Measurements from ENCODE around the gene PPP6R2.
"Not testable (repeated sequence)": the region's sequence is repeated elsewhere in the genome, so short reads cannot be mapped to it uniquely, and the experiment has no call there.

Gene PPP6R2

GRCh38 chr22:50367778-50368500, 24.8 kb downstream of the PPP6R2 start:
- DNase-seq (ENCODE audit: low read depth): no peak

GRCh38 chr22:50371101-50371648, 28.0 kb downstream of the PPP6R2 start:
- DNase-seq (ENCODE audit: low read depth): no peak
- no peak overlapping the region for H3K4me3 ChIP-seq (ENCODE audit: low read length)
- no peak for TF ChIP-seq CTCF (conservative IDR thresholded peaks at IDR 0.05; ENCODE audit: low read length)

More at GRCh38 chr22:50367778-50368500, 24.8 kb downstream of the PPP6R2 start:
- H3K4me3 ChIP-seq (ENCODE audit: low read length): no peak overlapping the region
- no peak for TF ChIP-seq CTCF (conservative IDR thresholded peaks at IDR 0.05; ENCODE audit: low read length)

- no peak for DNase-seq (ENCODE audit: low read depth)
- TF ChIP-seq CTCF (conservative IDR thresholded peaks at IDR 0.05; ENCODE audit: low read length): no peak
- H3K4me3 ChIP-seq (ENCODE audit: low read length): no peak overlapping the region
Measured at GRCh38 chr22:50376085-50376651, 33.0 kb downstream of the PPP6R2 start.

GRCh38 chr22:50381021-50381555, 38.0 kb downstream of the PPP6R2 start:
- DNase-seq (ENCODE audit: low read depth); H3K4me3 ChIP-seq (ENCODE audit: low read length): not testable (repeated sequence)

DNA sequence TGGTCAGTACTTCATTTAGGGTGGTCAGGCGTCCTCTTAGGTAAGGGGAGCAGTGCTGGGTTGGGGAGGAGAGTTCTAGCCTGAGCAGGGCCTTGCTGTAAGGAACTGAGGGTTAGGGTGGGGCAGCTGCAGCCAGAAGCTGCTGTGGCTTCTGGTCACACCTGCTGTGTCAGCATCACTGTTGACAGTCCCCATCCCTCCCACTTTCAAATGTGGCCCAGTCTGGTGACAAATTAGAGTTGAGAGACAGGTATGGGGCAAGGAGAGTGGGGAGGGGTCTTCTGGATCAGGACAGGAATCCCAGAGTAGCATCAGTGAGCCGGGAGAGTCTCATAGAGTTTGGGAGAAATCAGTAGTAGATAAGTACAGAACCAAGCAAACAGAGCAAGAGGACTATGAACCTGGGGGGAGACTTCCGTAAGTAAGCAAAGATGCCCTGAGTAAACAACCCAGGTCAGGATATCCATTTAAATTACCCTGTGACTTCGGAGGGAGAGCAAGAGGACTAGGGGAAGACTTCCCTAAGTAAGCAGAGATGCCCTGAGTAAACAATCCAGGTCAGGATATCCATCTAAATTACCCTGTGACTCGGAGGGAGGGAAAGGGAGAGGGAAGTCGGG, 53.7 kb downstream of the PPP6R2 start:
- H3K4me3 ChIP-seq (ENCODE audit: low read length): no peak overlapping the region
- DNase-seq (ENCODE audit: low read depth): no peak
- TF ChIP-seq CTCF (conservative IDR thresholded peaks at IDR 0.05; ENCODE audit: low read length): no peak

GRCh38 chr22:50397371-50398060, 54.4 kb downstream of the PPP6R2 start:
- DNase-seq (ENCODE audit: low read depth): not testable (repeated sequence)

DNA sequence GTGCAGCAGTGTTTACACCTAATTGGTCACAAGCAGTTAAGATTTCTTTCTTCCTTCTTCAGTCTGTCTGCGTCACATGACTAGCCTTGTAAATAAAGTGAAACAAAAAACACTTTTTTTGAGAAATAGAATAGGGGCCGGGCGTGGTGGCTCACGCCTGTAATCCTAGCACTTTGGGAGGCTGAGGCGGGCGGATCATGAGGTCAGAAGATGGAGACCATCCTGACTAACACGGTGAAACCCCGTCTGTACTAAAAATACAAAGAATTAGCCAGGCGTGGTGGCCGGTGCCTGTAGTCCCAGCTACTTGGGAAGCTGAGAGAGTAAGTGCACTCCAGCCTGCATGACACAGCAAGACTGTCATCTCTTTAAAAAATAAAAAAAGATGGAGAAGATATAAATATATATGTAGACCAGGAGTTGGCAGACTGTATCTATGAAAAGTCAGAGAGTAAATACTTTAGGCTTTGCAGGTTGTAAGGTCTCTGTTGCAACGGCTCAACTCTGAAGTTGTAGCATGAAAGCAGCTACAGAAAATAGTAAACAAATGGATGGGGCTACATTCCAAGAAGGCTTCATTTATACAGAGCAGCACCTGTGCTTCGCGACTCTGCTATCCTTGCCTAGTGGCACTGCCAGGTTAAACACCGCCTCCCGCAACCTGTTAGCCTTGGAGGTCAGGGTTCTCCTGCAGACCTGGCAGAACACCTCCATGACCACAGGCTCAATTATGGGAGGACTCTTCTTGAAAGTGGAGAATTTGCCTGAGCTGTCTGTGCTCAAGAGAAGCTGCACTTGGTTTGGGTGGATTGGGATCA, 55.9 kb downstream of the PPP6R2 start:
- TF ChIP-seq CTCF (conservative IDR thresholded peaks at IDR 0.05; ENCODE audit: low read length): no peak
- no peak for DNase-seq (ENCODE audit: low read depth)
- H3K4me3 ChIP-seq (ENCODE audit: low read length): no peak overlapping the region

More at GRCh38 chr22:50397371-50398060, 54.4 kb downstream of the PPP6R2 start:
- not testable (repeated sequence) for H3K4me3 ChIP-seq (ENCODE audit: low read length)
